ENCODE measurements around the gene CD40.

CD40 gene

GRCh38 chr20:46151936-46152335 is 33.8 kb downstream of the CD40 start:
- DNase-seq = no peak

GRCh38 chr20:46152824-46153586 is 34.9 kb downstream of the CD40 start:
- no peak for DNase-seq

- DNase-seq = no peak
These were observed 36.2 kb downstream of the CD40 start for GRCh38 chr20:46154305-46154704.

GRCh38 chr20:46154796-46155195 is 36.7 kb downstream of the CD40 start:
- no peak for DNase-seq

GRCh38 chr20:46156065-46156464 is 38.0 kb downstream of the CD40 start:
- no peak for DNase-seq

- no peak for DNase-seq
These were observed 39.0 kb downstream of the CD40 start for GRCh38 chr20:46157076-46157592.

- no peak for DNase-seq
These were observed 39.5 kb downstream of the CD40 start for GRCh38 chr20:46157625-46158024.

- no peak for DNase-seq
These were observed 40.4 kb downstream of the CD40 start for GRCh38 chr20:46158476-46158987.

GRCh38 chr20:46159101-46159897 is 41.2 kb downstream of the CD40 start:
- no peak for DNase-seq

GRCh38 chr20:46160661-46161060 is 42.5 kb downstream of the CD40 start:
- no peak for DNase-seq

- DNase-seq = no peak
These were observed 43.8 kb downstream of the CD40 start for GRCh38 chr20:46161921-46162320.

GRCh38 chr20:46164254-46164653 is 46.1 kb downstream of the CD40 start:
- no peak for DNase-seq

GRCh38 chr20:46167080-46167479 is 49.0 kb downstream of the CD40 start:
- no peak for DNase-seq

GRCh38 chr20:46168438-46168837 is 50.3 kb downstream of the CD40 start:
- DNase-seq = no peak

- DNase-seq = no peak
These were observed 51.4 kb downstream of the CD40 start for GRCh38 chr20:46169245-46170171.

- no peak for DNase-seq
These were observed 53.4 kb downstream of the CD40 start for GRCh38 chr20:46171476-46171875.

- peak in 1 of 2 donors; percentile 3 for DNase-seq
These were observed 53.8 kb downstream of the CD40 start for GRCh38 chr20:46171909-46172308.

- no peak for DNase-seq
These were observed 54.3 kb downstream of the CD40 start for GRCh38 chr20:46172455-46172854.

GRCh38 chr20:46172961-46173536 is 54.9 kb downstream of the CD40 start:
- DNase-seq = no peak

GRCh38 chr20:46173652-46174468 is 55.7 kb downstream of the CD40 start:
- no peak for DNase-seq

- peak; percentile 55 to 78 for DNase-seq
These were observed 56.5 kb downstream of the CD40 start for GRCh38 chr20:46174469-46175126.

Data from inflammatory macrophage treated with lipopolysaccharide for 1 hour (primary cell).